Esophagus squamous epithelium (tissue), 5 donors: ENCODE measurements around the gene SLC12A6. TPM values are rescaled to one million over a fixed set of nuclear protein-coding genes. Genes with fewer than 3 reads are reported as not detected.

Source experiments
- DNase-seq: peaks from one replicate; lab custom pipeline; 2025; lab: John Stamatoyannopoulos, UW
- H3K27ac ChIP-seq, 4 donors: fragments of 200-600 bp; sonication (generic); one replicate each; pipeline ENCODE4 v1.5.1; 2016 to 2019; ENCODE audit warnings: mild to moderate bottlenecking in 1 of 4
- H3K27me3 ChIP-seq, 4 donors: fragments of 200-600 bp; sonication (generic); 1 replicate in 3 of 4; 2 replicates in 1 of 4; pipeline versions ENCODE4 v1.5.1 to v1.6.0; 2017 to 2021; ENCODE audit warnings: antibody characterized with exemption in 1 of 4
- H3K36me3 ChIP-seq, 3 donors: fragments of 200-600 bp; sonication (generic); one replicate each; pipeline ENCODE4 v1.5.1; 2016 to 2019
- H3K4me1 ChIP-seq, 3 donors: fragments of 200-600 bp; sonication (generic); one replicate each; pipeline ENCODE4 v1.5.1; 2017 to 2019
- H3K4me3 ChIP-seq, 4 donors: fragments of 200-600 bp; sonication (generic); 1 replicate in 3 of 4; 2 replicates in 1 of 4; pipeline ENCODE4 v1.5.1; 2016 to 2019; ENCODE audit warnings: mild to moderate bottlenecking in 2 of 4, moderate library complexity in 1 of 4
- H3K9me3 ChIP-seq, 3 donors: fragments of 200-600 bp; sonication (generic); one replicate each; pipeline ENCODE4 v1.5.1; 2016 to 2019
- POLR2A ChIP-seq, 4 donors: fragments of 450-650 bp; IDR thresholded peaks; one replicate each; pipeline ENCODE4 v1.6.1; 2017; ENCODE audit warnings: antibody characterized with exemption in 4 of 4, mild to moderate bottlenecking in 4 of 4, moderate library complexity in 3 of 4
- WGBS, 2 donors: methylation state at CpG; one replicate each; pipeline ENCODE4 v1.1.5; 2018; 5-methylcytosine and 5-hydroxymethylcytosine counted together
- intact Hi-C: fragments of 100-400 bp; cut with DNase I; formaldehyde crosslinking; loops from one replicate; pipeline ENCODE4 v1.15.0; 2022
- total RNA-seq, 4 donors: library from RNA; depleted of rRNA; stranded (reverse); fragments of >200 nt; gene quantifications; one replicate each; pipeline ENCODE4 v1.1.0, GENCODE V29; 2016
- TF ChIP-seq, protein P1 (sequence below), 6 experiments: fragments of 450-650 bp in 4 of 6; fragments of 200-600 bp in 2 of 6; sonication (generic) in 2 of 6; IDR thresholded peaks; one replicate each; pipeline ENCODE4 v1.5.1; 2016 to 2019; ENCODE audit warnings: antibody characterized with exemption in 6 of 6, mild to moderate bottlenecking in 4 of 6, moderate library complexity in 4 of 6
- donor health status: DM: yes; HTN: yes; CAD: no.

Gene SLC12A6
- total RNA-seq, 4 donors from 2014 or later: 33.0 to 70.3 (median 49.5) TPM

DNA sequence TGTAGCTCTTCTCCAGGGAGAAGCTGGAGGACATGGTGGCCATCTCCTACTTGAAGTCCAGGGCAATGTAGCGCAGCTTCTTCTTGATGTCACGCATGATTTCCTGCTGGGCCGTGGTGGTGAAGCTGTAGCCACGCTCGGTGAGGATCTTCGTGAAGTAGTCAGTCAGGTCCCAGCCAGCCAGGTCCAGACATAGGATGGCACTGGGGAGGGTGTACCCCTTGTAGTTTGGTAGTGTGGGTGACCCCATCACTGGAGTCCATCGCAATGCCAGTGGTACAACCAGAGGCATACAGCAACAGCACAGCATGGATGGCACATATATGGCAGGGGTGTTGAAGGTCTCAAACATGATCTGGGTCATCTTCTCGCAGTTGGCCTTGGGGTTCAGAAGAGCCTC, 36.4 kb upstream of the SLC12A6 start:
- intact Hi-C loops: no loop called here
- Histone ChIP-seq H3K27me3 (no peaks in the 10 kb centered on the region), H3K4me1 (peaks cover 0 to 17% (median 0%) of the 10 kb centered on the region in 3 donors), H3K4me3 (no peak overlapping the region), H3K9me3 (no peaks in the 10 kb centered on the region), H3K27ac (no peak overlapping the region), H3K36me3 (no peaks in the 10 kb centered on the region)
- WGBS, 2 donors: 90 to 100% methylated on average over 3 to 4 of the region's 8 CpGs
- DNase-seq: no peak
- no peak for TF ChIP-seq POLR2A (IDR thresholded peaks at IDR 0.05)
- TF ChIP-seq, protein P1, sequence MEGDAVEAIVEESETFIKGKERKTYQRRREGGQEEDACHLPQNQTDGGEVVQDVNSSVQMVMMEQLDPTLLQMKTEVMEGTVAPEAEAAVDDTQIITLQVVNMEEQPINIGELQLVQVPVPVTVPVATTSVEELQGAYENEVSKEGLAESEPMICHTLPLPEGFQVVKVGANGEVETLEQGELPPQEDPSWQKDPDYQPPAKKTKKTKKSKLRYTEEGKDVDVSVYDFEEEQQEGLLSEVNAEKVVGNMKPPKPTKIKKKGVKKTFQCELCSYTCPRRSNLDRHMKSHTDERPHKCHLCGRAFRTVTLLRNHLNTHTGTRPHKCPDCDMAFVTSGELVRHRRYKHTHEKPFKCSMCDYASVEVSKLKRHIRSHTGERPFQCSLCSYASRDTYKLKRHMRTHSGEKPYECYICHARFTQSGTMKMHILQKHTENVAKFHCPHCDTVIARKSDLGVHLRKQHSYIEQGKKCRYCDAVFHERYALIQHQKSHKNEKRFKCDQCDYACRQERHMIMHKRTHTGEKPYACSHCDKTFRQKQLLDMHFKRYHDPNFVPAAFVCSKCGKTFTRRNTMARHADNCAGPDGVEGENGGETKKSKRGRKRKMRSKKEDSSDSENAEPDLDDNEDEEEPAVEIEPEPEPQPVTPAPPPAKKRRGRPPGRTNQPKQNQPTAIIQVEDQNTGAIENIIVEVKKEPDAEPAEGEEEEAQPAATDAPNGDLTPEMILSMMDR (IDR thresholded peaks at IDR 0.05): no peak

DNA sequence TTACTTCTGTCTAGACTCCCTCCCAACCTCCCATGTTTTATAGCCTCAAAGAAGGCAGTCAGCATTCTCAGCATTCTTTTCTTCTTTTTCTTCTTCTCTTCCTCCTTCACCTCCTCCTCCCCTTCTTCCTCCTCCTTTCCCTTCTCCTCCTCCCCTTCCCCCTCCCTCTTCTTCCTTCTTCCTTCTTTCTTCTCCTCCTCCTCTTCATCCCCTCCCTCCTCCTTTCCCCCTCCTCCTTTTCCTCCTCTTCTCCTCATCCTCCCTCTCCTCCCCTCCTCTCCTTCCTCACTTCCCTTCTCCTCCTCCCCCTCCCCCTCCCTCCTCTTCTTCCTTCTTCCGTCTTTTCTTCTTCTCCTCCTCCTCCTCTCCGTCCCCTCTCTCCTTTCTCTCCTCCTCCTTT, 33.1 kb upstream of the SLC12A6 start:
- no peak for DNase-seq
- no peak overlapping the region for H3K4me3 ChIP-seq
- H3K4me1 ChIP-seq: peaks cover under 1 to 39% (median 10%) of the 10 kb centered on the region in 3 donors
- TF ChIP-seq, protein P1 (IDR thresholded peaks at IDR 0.05): no peak
- no peak for TF ChIP-seq POLR2A (IDR thresholded peaks at IDR 0.05)
- H3K9me3 ChIP-seq: no peaks in the 10 kb centered on the region
- no peaks in the 10 kb centered on the region for H3K36me3 ChIP-seq
- no peaks in the 10 kb centered on the region for H3K27me3 ChIP-seq
- intact Hi-C loops: no loop called here
- H3K27ac ChIP-seq: no peak overlapping the region
- WGBS, 2 donors: 74 to 76% methylated on average over 2 of the region's 2 CpGs

DNA sequence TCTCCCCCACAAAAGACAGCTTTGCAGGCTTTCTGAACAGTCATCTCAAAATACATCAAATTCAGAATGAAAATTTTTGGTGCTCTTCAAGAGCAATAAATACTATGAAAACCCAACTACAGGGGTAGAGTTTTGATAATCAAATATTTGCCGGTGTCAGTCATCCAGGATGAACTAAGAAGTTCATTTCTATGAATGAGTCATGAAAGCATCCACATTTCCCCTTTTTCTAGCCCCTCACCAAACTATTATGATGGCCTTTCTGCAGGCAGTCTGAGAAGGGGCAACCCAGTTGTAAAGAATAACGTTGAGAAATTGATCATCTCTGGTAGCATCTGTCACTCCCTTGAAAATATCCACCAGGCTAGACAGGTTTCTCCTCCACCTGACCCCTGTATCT, 32.5 kb upstream of the SLC12A6 start:
- no peaks in the 10 kb centered on the region for H3K27me3 ChIP-seq
- 52 to 58% methylated on average over 2 of the region's 2 CpGs for WGBS, 2 donors
- peaks cover 3 to 43% (median 15%) of the 10 kb centered on the region in 3 donors for H3K4me1 ChIP-seq
- no peak overlapping the region for H3K27ac ChIP-seq
- H3K9me3 ChIP-seq: no peaks in the 10 kb centered on the region
- H3K4me3 ChIP-seq: no peak overlapping the region
- no peaks in the 10 kb centered on the region for H3K36me3 ChIP-seq
- DNase-seq: no peak
- intact Hi-C loops: no loop called here
- TF ChIP-seq POLR2A (IDR thresholded peaks at IDR 0.05): no peak
- TF ChIP-seq, protein P1 (IDR thresholded peaks at IDR 0.05): no peak

DNA sequence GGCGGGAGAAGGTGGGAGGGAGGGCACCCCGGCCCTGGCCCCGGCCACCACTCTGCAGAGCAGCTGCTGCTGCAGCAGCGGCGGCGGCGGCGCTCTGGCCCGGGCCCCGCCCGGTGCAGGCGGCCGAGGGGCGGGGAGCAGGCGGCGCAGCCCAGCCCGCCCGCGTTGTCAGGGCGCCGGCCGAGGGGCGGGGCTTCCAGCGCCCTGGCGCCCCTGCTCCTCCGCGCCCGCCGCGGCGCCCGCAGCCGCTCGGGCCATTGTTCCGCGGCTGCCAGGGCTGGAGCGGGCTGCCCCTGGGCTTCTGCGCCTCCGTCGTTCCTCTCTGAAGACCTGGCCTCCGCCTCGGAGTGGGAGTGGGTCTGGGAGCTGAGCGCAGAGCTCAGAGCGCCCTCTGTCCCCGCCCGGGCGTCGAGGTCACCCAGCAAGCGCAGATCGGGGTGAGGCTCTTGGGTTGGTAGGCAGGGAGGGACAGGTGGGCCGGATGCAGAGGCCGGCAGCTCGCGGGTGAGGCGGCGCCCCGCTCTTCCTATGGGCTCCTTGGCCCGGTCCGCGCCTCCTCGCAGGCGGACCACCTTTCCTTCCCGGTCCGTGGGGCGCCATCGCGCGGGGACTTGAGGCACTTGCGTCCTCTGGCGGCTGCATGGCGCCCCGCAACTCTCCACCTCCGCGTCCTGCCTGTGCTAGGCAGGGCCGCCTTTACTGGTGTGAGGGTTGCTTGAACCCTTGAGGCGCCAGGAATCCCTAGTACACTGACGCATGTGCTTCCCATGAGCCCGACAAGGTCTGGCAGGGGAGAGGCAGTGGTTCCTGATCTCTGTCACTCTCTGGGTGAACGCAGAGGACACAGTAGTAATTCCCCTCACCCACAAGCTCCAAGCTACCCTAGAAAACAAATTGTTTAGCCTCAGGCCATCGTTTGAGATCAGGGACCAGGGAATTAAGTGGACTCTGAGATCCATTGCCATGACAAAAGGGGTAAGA, 29.8 kb upstream of the SLC12A6 start, which contains the start of gene LPCAT4:
LPCAT4 (minus strand) TSS at position 96 of the 981 bp plus-strand sequence. CDS start 96 bp downstream, outside the sequence.
- intact Hi-C loops: loop anchor here (10.0 kb wide), 1 partner anchor 133 kb away; no protein-coding TSS in a partner anchor
- peak in 2 of 4 donors; percentile 54 to 68 for TF ChIP-seq POLR2A (IDR thresholded peaks at IDR 0.05)
- TF ChIP-seq, protein P1 (IDR thresholded peaks at IDR 0.05): peak; percentile 91 to 98 (median 96)
- Histone ChIP-seq H3K9me3 (no peaks in the 10 kb centered on the region), H3K36me3 (peaks cover 0 to 20% (median 7%) of the 10 kb centered on the region in 3 donors), H3K27me3 (no peaks in the 10 kb centered on the region), H3K4me1 (peaks cover 3 to 58% (median 15%) of the 10 kb centered on the region in 3 donors), H3K27ac (peak within 1 kb of the TSS; percentile 98 to 100 (median 99)), H3K4me3 (peak within 1 kb of the TSS; percentile 88 to 95 (median 92))
- DNase-seq: peak; percentile 65
- WGBS, 2 donors: 0% methylated on average over 2 to 22 of the region's 80 CpGs
